HepG2 (cell line): Measurements from ENCODE around the gene TPBGL. TPM values are rescaled to one million over a fixed set of nuclear protein-coding genes. Genes with fewer than 3 reads are reported as not detected.

ENCODE experiments used
- CREBL2 ChIP-seq: sonication (generic); formaldehyde crosslinking; IDR thresholded peaks from 2 replicates; pipeline ENCODE4 v1.8.1; 2023; ENCODE audit warnings: missing genetic modification reagents, mild to moderate bottlenecking, borderline replicate concordance
- CTCF ChIP-seq: sonication (generic); formaldehyde crosslinking; IDR thresholded peaks from 2 replicates; pipeline ENCODE4 v1.5.0; 2020; ENCODE audit warnings: mild to moderate bottlenecking, missing genetic modification reagents, moderate library complexity
- DBP ChIP-seq: sonication (generic); formaldehyde crosslinking; IDR thresholded peaks from 2 replicates; pipeline ENCODE4 v1.4.0; 2020; ENCODE audit warnings: missing genetic modification reagents; ENCODE audit errors: not compliant biosample characterization
- DPF2 ChIP-seq: sonication (generic); formaldehyde crosslinking; IDR thresholded peaks from 2 replicates; pipeline ENCODE4 v1.4.0; 2020; ENCODE audit warnings: mild to moderate bottlenecking, low read depth, missing genetic modification reagents, borderline replicate concordance
- FOXA3 ChIP-seq: IDR thresholded peaks from 2 replicates; pipeline ENCODE4 v1.6.1; 2016; ENCODE audit warnings: missing genetic modification reagents, missing compliant biosample characterization
- FOXC1 ChIP-seq: sonication (generic); formaldehyde crosslinking; IDR thresholded peaks from 2 replicates; pipeline ENCODE4 v1.8.0; 2022; ENCODE audit warnings: mild to moderate bottlenecking, missing genetic modification reagents, borderline replicate concordance
- FOXJ3 ChIP-seq: sonication (generic); formaldehyde crosslinking; IDR thresholded peaks from 2 replicates; pipeline ENCODE4 v1.4.0; 2020; ENCODE audit warnings: missing genetic modification reagents, mild to moderate bottlenecking, borderline replicate concordance
- GABPB1 ChIP-seq: IDR thresholded peaks from 2 replicates; pipeline ENCODE4 v1.6.1; 2016; ENCODE audit warnings: mild to moderate bottlenecking, missing genetic modification reagents, moderate library complexity, missing compliant biosample characterization
- IKZF1 ChIP-seq: fragments of 450-650 bp; IDR thresholded peaks from 2 replicates; pipeline ENCODE4 v1.7.1; 2016
- JDP2 ChIP-seq: sonication (generic); formaldehyde crosslinking; IDR thresholded peaks from 2 replicates; pipeline ENCODE4 v1.8.1; 2022; ENCODE audit warnings: missing genetic modification reagents, borderline replicate concordance
- KAT7 ChIP-seq: IDR thresholded peaks from 2 replicates; pipeline ENCODE4 v1.6.1; 2018; ENCODE audit warnings: borderline replicate concordance, missing compliant biosample characterization
- KLF9 ChIP-seq: IDR thresholded peaks from 2 replicates; pipeline ENCODE4 v1.6.1; 2016; ENCODE audit warnings: low read depth
- NR1H2 ChIP-seq: sonication (generic); formaldehyde crosslinking; IDR thresholded peaks from 2 replicates; pipeline ENCODE4 v1.8.1; 2022; ENCODE audit warnings: low read depth, missing genetic modification reagents, borderline replicate concordance
- NRL ChIP-seq: sonication (generic); formaldehyde crosslinking; IDR thresholded peaks from 2 replicates; pipeline ENCODE4 v1.5.0; 2020; ENCODE audit warnings: missing genetic modification reagents, mild to moderate bottlenecking, moderate library complexity, borderline replicate concordance
- POGZ ChIP-seq: sonication (generic); formaldehyde crosslinking; IDR thresholded peaks from 2 replicates; pipeline ENCODE4 v1.4.0; 2020; ENCODE audit warnings: mild to moderate bottlenecking, missing genetic modification reagents
- REXO4 ChIP-seq: sonication (generic); formaldehyde crosslinking; IDR thresholded peaks from 2 replicates; pipeline ENCODE4 v1.8.0; 2022; ENCODE audit warnings: missing genetic modification reagents, mild to moderate bottlenecking, borderline replicate concordance
- SNAI1 ChIP-seq: sonication (generic); formaldehyde crosslinking; IDR thresholded peaks from 2 replicates; pipeline ENCODE4 v1.5.0; 2020; ENCODE audit warnings: mild to moderate bottlenecking, missing genetic modification reagents, borderline replicate concordance
- SOX6 ChIP-seq, 2 experiments: fragments of 450-650 bp in 1 of 2; sonication (generic) in 1 of 2; formaldehyde crosslinking in 1 of 2; IDR thresholded peaks; 2 replicates each; pipeline versions ENCODE4 v1.4.0 to v1.6.1; 2017 to 2020; ENCODE audit warnings: antibody characterized with exemption in 1 of 2, mild to moderate bottlenecking in 1 of 2, missing genetic modification reagents in 1 of 2
- U2AF2 ChIP-seq: fragments of 200-400 bp; formaldehyde crosslinking; IDR thresholded peaks from 2 replicates; pipeline ENCODE4 v1.6.1; 2017; ENCODE audit warnings: low read depth, mild to moderate bottlenecking, low read length
- ZBTB34 ChIP-seq: sonication (generic); formaldehyde crosslinking; IDR thresholded peaks from 2 replicates; pipeline ENCODE4 v1.8.0; 2022; ENCODE audit warnings: mild to moderate bottlenecking, missing genetic modification reagents
- ZFP41 ChIP-seq: sonication (generic); formaldehyde crosslinking; IDR thresholded peaks from 2 replicates; pipeline ENCODE4 v1.4.0; 2020; ENCODE audit warnings: mild to moderate bottlenecking, missing genetic modification reagents, borderline replicate concordance
- ZNF263 ChIP-seq: sonication (generic); formaldehyde crosslinking; IDR thresholded peaks from 2 replicates; pipeline ENCODE4 v1.4.0; 2020; ENCODE audit warnings: missing genetic modification reagents
- ZNF367 ChIP-seq: sonication (generic); formaldehyde crosslinking; IDR thresholded peaks from 2 replicates; pipeline ENCODE4 v1.4.0; 2020; ENCODE audit warnings: missing genetic modification reagents, borderline replicate concordance
- ZNF501 ChIP-seq: sonication (generic); formaldehyde crosslinking; IDR thresholded peaks from 2 replicates; pipeline ENCODE4 v1.5.1; 2020; ENCODE audit warnings: mild to moderate bottlenecking, moderate library complexity, missing genetic modification reagents
- ZNF564 ChIP-seq: sonication (generic); formaldehyde crosslinking; IDR thresholded peaks from 2 replicates; pipeline ENCODE4 v1.8.1; 2023; ENCODE audit warnings: mild to moderate bottlenecking, missing genetic modification reagents
- ZNF605 ChIP-seq: sonication (generic); formaldehyde crosslinking; IDR thresholded peaks from 2 replicates; pipeline ENCODE4 v1.8.0; 2022; ENCODE audit warnings: mild to moderate bottlenecking, missing genetic modification reagents
- ZNF790 ChIP-seq: sonication (generic); formaldehyde crosslinking; IDR thresholded peaks from 2 replicates; pipeline ENCODE4 v1.8.0; 2022; ENCODE audit warnings: missing genetic modification reagents, mild to moderate bottlenecking, borderline replicate concordance
- polyA plus RNA-seq, 8 experiments: library from polyadenylated mRNA; depleted of rRNA in 3 of 8; stranded (reverse) in 7 of 8; unstranded in 1 of 8; fragments of >200 nt; fragmentation: Illumina TruSeq in 4 of 8; extraction: Trizol in 4 of 8; gene quantifications; 2 replicates each; pipeline versions ENCODE4 v1.2.1 to v1.2.3, GENCODE V29; 2011 to 2016; ENCODE audit warnings: low read depth in 4 of 8, missing spikeins in 1 of 8, mixed read lengths in 1 of 8; ENCODE audit not compliant: insufficient read depth in 1 of 8
- total RNA-seq, 5 experiments: library from RNA; depleted of rRNA; stranded (reverse); fragments of >200 nt; fragmentation: Illumina TruSeq; extraction: Trizol; gene quantifications; 2 replicates each; pipeline ENCODE4 v1.2.3, GENCODE V29; 2016; ENCODE audit warnings: low read depth in 1 of 5

TPBGL gene
- total and polyA plus RNA-seq, 2 of the 13 experiments (the other 11 are each of a cell fraction or from before 2014, with no cell fraction given) = not detected

- TF ChIP-seq NRL (CRISPR knock-in tag) = peak; percentile 66; the same call in 1 of the 2 replicates
- no peak for TF ChIP-seq DPF2 (CRISPR knock-in tag)
- TF ChIP-seq CREBL2 (CRISPR knock-in tag) = no peak
- no peak for TF ChIP-seq KLF9 (CRISPR knock-in tag)
- TF ChIP-seq REXO4 (CRISPR knock-in tag) = no peak
- no peak; the same call in 1 of the 2 replicates for TF ChIP-seq ZNF564 (CRISPR knock-in tag)
- no peak for TF ChIP-seq JDP2 (CRISPR knock-in tag)
- no peak for TF ChIP-seq FOXC1 (CRISPR knock-in tag)
- TF ChIP-seq ZBTB34 (CRISPR knock-in tag) = peak; percentile 60; the same call in 1 of the 2 replicates
- no peak for TF ChIP-seq ZFP41 (CRISPR knock-in tag)
- no peak for TF ChIP-seq DBP (CRISPR knock-in tag)
- TF ChIP-seq ZNF501 (CRISPR knock-in tag) = no peak; the same call in 1 of the 2 replicates
- no peak for TF ChIP-seq ZNF790 (CRISPR knock-in tag)
- no peak for TF ChIP-seq SOX6 (IDR thresholded peaks at IDR 0.05)
- peak; percentile 93 for TF ChIP-seq SOX6 (CRISPR knock-in tag; IDR thresholded peaks at IDR 0.05)
- TF ChIP-seq U2AF2 = no peak
- no peak for TF ChIP-seq GABPB1 (CRISPR knock-in tag)
- peak; percentile 40 for TF ChIP-seq CTCF
- no peak for TF ChIP-seq POGZ (CRISPR knock-in tag)
- TF ChIP-seq SNAI1 (CRISPR knock-in tag) = no peak
- no peak for TF ChIP-seq IKZF1
- TF ChIP-seq NR1H2 (CRISPR knock-in tag) = no peak
- TF ChIP-seq ZNF263 (CRISPR knock-in tag) = peak; percentile 96
- peak; percentile 30 for TF ChIP-seq FOXA3 (CRISPR knock-in tag)
- TF ChIP-seq FOXJ3 (CRISPR knock-in tag) = peak; percentile 47; the same call in 1 of the 2 replicates
- no peak for TF ChIP-seq KAT7 (CRISPR knock-in tag)
- 0 out of 2 replicates have a peak, but pooled peaks have one; percentile 24 for TF ChIP-seq ZNF367
- TF ChIP-seq ZNF605 (CRISPR knock-in tag) = no peak; the same call in 1 of the 2 replicates
Measured at GRCh38 chr11:75204012-75204674, 36.4 kb upstream of the TPBGL start (continued).
